GM12878 (cell line): ENCODE results near the gene QSOX1. TPM values are rescaled to one million over a fixed set of nuclear protein-coding genes. Genes with fewer than 3 reads are reported as not detected.

Experiments used
- ATAC-seq: fragments of 200-7000 bp; cut with Tn5 transposase; 3 replicates; pipeline ENCODE4 v1.9.1; 2020; ENCODE audit warnings: mild to moderate bottlenecking, moderate library complexity
- BruUV-seq: library from RNA; stranded (reverse); fragments of 400-500 nt; replicated peaks from 2 replicates; lab custom pipeline; 2021; lab: Mats Ljungman, UMichigan
- CTCF ChIA-PET: fragments of 300-600 bp; sonication (Branson Sonifier 250); formaldehyde crosslinking; extraction: SDS; loops from one replicate; lab custom pipeline; 2021; ENCODE audit warnings: inconsistent platforms; lab: Yijun Ruan, JAX
- POLR2A ChIA-PET: fragments of 350-600 bp; formaldehyde crosslinking; extraction: SDS; loops from one replicate; lab custom pipeline; 2021; ENCODE audit warnings: inconsistent platforms; lab: Charles Lee
- RAD21 ChIA-PET: fragments of 300-600 bp; sonication (Branson Sonifier 250); formaldehyde crosslinking; loops from one replicate; lab custom pipeline; 2023; ENCODE audit warnings: antibody characterized with exemption; ENCODE audit not compliant: unreplicated experiment; lab: Charles Lee
- SMC1A ChIA-PET: fragments of 300-600 bp; sonication (Branson Sonifier 250); formaldehyde crosslinking; loops from one replicate; lab custom pipeline; 2023; ENCODE audit not compliant: unreplicated experiment, uncharacterized antibody; lab: Charles Lee
- DNase-seq: peaks from one replicate; pipeline ENCODE4 v3.0.0-alpha.2; 2011; ENCODE audit warnings: low read depth, low spot score
- FAIRE-seq: peaks from 3 replicates; lab custom pipeline; 2011; peaks lifted over from hg19 to GRCh38; lab: Jason Lieb, UNC
- H2AFZ ChIP-seq: 2 replicates; pipeline ENCODE4 v1.6.0; 2011; ENCODE audit warnings: low read depth, low read length, control low read depth; ENCODE audit not compliant: control insufficient read depth
- H3K27ac ChIP-seq: 2 replicates; pipeline ENCODE4 v1.5.1; 2011; ENCODE audit warnings: control low read depth; ENCODE audit not compliant: control insufficient read depth, insufficient read depth
- H3K27me3 ChIP-seq, 2 experiments: replicated peaks in 1 of 2; 2 replicates each; pipeline versions ENCODE4 v1.6.0 to v1.6.1; 2011; ENCODE audit warnings: low read length in 1 of 2; ENCODE audit not compliant: control insufficient read depth in 2 of 2, insufficient read depth in 2 of 2
- H3K36me3 ChIP-seq, 2 experiments: 2 replicates each; pipeline ENCODE4 v1.5.1; 2011; ENCODE audit warnings: low read length in 1 of 2; ENCODE audit not compliant: control insufficient read depth in 2 of 2, insufficient read depth in 2 of 2
- H3K4me1 ChIP-seq: 2 replicates; pipeline ENCODE4 v1.6.1; 2011; ENCODE audit warnings: mild to moderate bottlenecking, low read length, moderate library complexity, mixed read lengths; ENCODE audit not compliant: control insufficient read depth, insufficient read depth
- H3K4me2 ChIP-seq: 2 replicates; pipeline ENCODE4 v1.6.0; 2011; ENCODE audit warnings: control low read depth; ENCODE audit not compliant: control insufficient read depth, insufficient read depth
- H3K4me3 ChIP-seq: fragments of 200-600 bp; sonication (generic); 2 replicates; pipeline ENCODE4 v1.5.1; 2016
- H3K79me2 ChIP-seq: 2 replicates; pipeline ENCODE4 v1.6.0; 2011; ENCODE audit warnings: low read length; ENCODE audit not compliant: control insufficient read depth, insufficient read depth
- H3K9ac ChIP-seq: 2 replicates; pipeline ENCODE4 v1.8.0; 2011; ENCODE audit warnings: low read length, control low read depth, mixed read lengths; ENCODE audit not compliant: control insufficient read depth, insufficient read depth
- H3K9me3 ChIP-seq: replicated peaks from 3 replicates; pipeline ENCODE4 v1.5.1; 2011; ENCODE audit warnings: mild to moderate bottlenecking, low read length; ENCODE audit not compliant: control insufficient read depth, insufficient read depth
- H4K20me1 ChIP-seq: 2 replicates; pipeline ENCODE4 v1.6.0; 2011; ENCODE audit not compliant: control insufficient read depth, insufficient read depth
- ETV6 ChIP-seq, 2 experiments: fragments of 450-650 bp in 1 of 2; IDR thresholded peaks in 1 of 2; conservative IDR thresholded peaks in 1 of 2; 2 replicates each; pipeline ENCODE4 v1.6.1; 2014; ENCODE audit warnings: antibody characterized with exemption in 1 of 2, borderline replicate concordance in 1 of 2, low read depth in 1 of 2, mild to moderate bottlenecking in 1 of 2, moderate library complexity in 1 of 2
- NRF1 ChIP-seq: conservative IDR thresholded peaks from 2 replicates; pipeline ENCODE4 v1.6.1; 2011; ENCODE audit warnings: mild to moderate bottlenecking, low read depth, low read length, improper control_type of control experiment
- WGBS: methylation state at CpG from one replicate; pipeline ENCODE4 v1.1.6; 2016; ENCODE audit warnings: low lambda C conversion rate; ENCODE audit not compliant: insufficient replicate concordance, insufficient coverage; ENCODE audit errors: missing lambda C conversion rate; 5-methylcytosine and 5-hydroxymethylcytosine counted together
- in situ Hi-C: fragments of 300-500 bp; cut with MboI; formaldehyde crosslinking; loops from 9 replicates; pipeline ENCODE4 v1.14.3; 2018; ENCODE audit warnings: mixed read lengths
- intact Hi-C: fragments of 100-400 bp; cut with micrococcal nuclease; formaldehyde crosslinking; loops from one replicate; pipeline ENCODE4 v1.14.2; 2022; ENCODE audit not compliant: unreplicated experiment
- polyA plus RNA-seq, 11 experiments: library from polyadenylated mRNA; depleted of rRNA in 4 of 11; unstranded in 6 of 11; stranded (reverse) in 5 of 11; fragments of >200 nt; fragmentation: Nextera tagmentation in 4 of 11; fragmentation: Illumina TruSeq in 1 of 11; extraction: Ambion mirVana in 4 of 11; extraction: Trizol in 1 of 11; gene quantifications; 1 replicate in 1 of 11; 2 replicates in 10 of 11; pipeline versions ENCODE4 v1.2.1 to v1.2.3, GENCODE V29; 2011 to 2016; ENCODE audit warnings: inconsistent platforms in 2 of 11, missing spikeins in 2 of 11, low read depth in 1 of 11
- total RNA-seq, 4 experiments: library from RNA; depleted of rRNA in 3 of 4; stranded (reverse); fragments of >200 nt in 3 of 4; fragmentation: Illumina TruSeq in 1 of 4; extraction: Trizol in 1 of 4; gene quantifications; 2 replicates each; pipeline versions ENCODE4 v1.2.1 to v1.2.3, GENCODE V29; 2013 to 2021
- TF ChIP-seq, protein P1 (sequence below): IDR thresholded peaks from 2 replicates; pipeline ENCODE4 v1.6.1; 2012; ENCODE audit warnings: mild to moderate bottlenecking, low read depth, low read length

QSOX1 gene
- total and polyA plus RNA-seq, 10 of the 15 experiments (the other 5 are each of a cell fraction or from before 2014, with no cell fraction given) = 1.8 to 31.3 (median 11.2) TPM

GRCh38 chr1:180241716-180242544, 87.3 kb downstream of the QSOX1 start:
- intact Hi-C loops = no loop called here
- TF ChIP-seq ETV6 (conservative IDR thresholded peaks at IDR 0.05 in 1 of 2, IDR thresholded peaks at IDR 0.05 in 1 of 2; ENCODE audit: borderline replicate concordance in 1 of 2, low read depth in 1 of 2) (no peak), NRF1 (no peak)
- TF ChIP-seq, protein P1, sequence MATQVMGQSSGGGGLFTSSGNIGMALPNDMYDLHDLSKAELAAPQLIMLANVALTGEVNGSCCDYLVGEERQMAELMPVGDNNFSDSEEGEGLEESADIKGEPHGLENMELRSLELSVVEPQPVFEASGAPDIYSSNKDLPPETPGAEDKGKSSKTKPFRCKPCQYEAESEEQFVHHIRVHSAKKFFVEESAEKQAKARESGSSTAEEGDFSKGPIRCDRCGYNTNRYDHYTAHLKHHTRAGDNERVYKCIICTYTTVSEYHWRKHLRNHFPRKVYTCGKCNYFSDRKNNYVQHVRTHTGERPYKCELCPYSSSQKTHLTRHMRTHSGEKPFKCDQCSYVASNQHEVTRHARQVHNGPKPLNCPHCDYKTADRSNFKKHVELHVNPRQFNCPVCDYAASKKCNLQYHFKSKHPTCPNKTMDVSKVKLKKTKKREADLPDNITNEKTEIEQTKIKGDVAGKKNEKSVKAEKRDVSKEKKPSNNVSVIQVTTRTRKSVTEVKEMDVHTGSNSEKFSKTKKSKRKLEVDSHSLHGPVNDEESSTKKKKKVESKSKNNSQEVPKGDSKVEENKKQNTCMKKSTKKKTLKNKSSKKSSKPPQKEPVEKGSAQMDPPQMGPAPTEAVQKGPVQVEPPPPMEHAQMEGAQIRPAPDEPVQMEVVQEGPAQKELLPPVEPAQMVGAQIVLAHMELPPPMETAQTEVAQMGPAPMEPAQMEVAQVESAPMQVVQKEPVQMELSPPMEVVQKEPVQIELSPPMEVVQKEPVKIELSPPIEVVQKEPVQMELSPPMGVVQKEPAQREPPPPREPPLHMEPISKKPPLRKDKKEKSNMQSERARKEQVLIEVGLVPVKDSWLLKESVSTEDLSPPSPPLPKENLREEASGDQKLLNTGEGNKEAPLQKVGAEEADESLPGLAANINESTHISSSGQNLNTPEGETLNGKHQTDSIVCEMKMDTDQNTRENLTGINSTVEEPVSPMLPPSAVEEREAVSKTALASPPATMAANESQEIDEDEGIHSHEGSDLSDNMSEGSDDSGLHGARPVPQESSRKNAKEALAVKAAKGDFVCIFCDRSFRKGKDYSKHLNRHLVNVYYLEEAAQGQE = peak; percentile 75; the same call in 1 of the 2 replicates
- H3K9me3 ChIP-seq = no peaks in the 10 kb centered on the region
- CTCF ChIA-PET = interaction anchor here (0.6 to 1.7 kb wide), 3 partner anchors 54 to 1160 kb away, joined by 3 to 5 read pairs (median 3); no protein-coding TSS in a partner anchor
- in situ Hi-C loops = no loop called here
- no TSS peak for BruUV-seq
- SMC1A ChIA-PET = interaction anchor here (0.6 kb wide), 1 partner anchor 477 kb away, joined by 3 read pairs; no protein-coding TSS in a partner anchor
- WGBS = 59% methylated on average over 8 of the region's 8 CpGs
- H3K4me3 ChIP-seq = no peak overlapping the region
- no peak overlapping the region for H3K9ac ChIP-seq
- H2AFZ ChIP-seq = no peak overlapping the region
- H4K20me1 ChIP-seq = no peaks in the 10 kb centered on the region
- no peak for FAIRE-seq
- no peaks in the 10 kb centered on the region for H3K4me1 ChIP-seq
- POLR2A ChIA-PET = no interaction called here
- no peak; the same call in 2 of the 3 replicates for ATAC-seq
- RAD21 ChIA-PET = no interaction called here
- H3K4me2 ChIP-seq = no peak overlapping the region
- H3K27ac ChIP-seq = no peak overlapping the region
- DNase-seq = no peak
- H3K79me2 ChIP-seq = no peaks in the 10 kb centered on the region
- no peaks in the 10 kb centered on the region for H3K36me3 ChIP-seq
- peaks cover 0 to 18% of the 10 kb centered on the region in 2 experiments; a peak in 3 of 4 replicates for H3K27me3 ChIP-seq
